ENCODE data around the gene DDT. TPM values are rescaled to one million over a fixed set of nuclear protein-coding genes. Genes with fewer than 3 reads are reported as not detected.
"Not testable (repeated sequence)": the region's sequence is repeated elsewhere in the genome, so short reads cannot be mapped to it uniquely, and the experiment has no call there.

Gene DDT
- total RNA-seq, 1 experiment from 2014 or later = 160 TPM

GRCh38 chr22:23966568-23966967, 7.7 kb downstream of the DDT start, which contains the start of gene DDTL:
DDTL (plus strand) TSS chr22:23966888; CDS start chr22:23966915, 27 bp downstream.
- not testable (repeated sequence) for H3K4me3 ChIP-seq, DNase-seq, H3K9me3 ChIP-seq, H3K27me3 ChIP-seq
- H3K36me3 ChIP-seq = peaks cover 17% of the 10 kb centered on the region

DNA sequence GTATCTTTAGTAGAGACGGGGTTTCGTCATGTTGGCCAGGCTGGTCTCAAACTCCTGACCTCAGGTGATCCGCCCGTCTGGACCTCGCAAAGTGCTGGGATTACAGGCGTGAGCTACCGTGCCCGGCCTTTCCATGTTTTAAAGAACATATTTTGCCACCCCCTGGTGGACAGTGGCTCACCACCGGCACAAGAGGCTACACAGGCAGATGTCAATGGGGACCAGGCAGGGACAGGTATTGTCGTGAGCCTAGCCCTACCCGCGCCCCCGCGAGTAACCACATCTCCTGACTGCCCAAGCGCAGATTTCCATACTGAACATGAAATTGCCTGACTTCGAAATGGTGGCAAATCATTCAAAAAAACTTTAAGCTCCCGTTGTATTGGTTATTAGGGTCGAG, 8.1 kb downstream of the DDT start:
- DNase-seq, H3K9me3 ChIP-seq, H3K27me3 ChIP-seq, H3K4me3 ChIP-seq: not testable (repeated sequence)
- peaks cover 13% of the 10 kb centered on the region for H3K36me3 ChIP-seq

DNA sequence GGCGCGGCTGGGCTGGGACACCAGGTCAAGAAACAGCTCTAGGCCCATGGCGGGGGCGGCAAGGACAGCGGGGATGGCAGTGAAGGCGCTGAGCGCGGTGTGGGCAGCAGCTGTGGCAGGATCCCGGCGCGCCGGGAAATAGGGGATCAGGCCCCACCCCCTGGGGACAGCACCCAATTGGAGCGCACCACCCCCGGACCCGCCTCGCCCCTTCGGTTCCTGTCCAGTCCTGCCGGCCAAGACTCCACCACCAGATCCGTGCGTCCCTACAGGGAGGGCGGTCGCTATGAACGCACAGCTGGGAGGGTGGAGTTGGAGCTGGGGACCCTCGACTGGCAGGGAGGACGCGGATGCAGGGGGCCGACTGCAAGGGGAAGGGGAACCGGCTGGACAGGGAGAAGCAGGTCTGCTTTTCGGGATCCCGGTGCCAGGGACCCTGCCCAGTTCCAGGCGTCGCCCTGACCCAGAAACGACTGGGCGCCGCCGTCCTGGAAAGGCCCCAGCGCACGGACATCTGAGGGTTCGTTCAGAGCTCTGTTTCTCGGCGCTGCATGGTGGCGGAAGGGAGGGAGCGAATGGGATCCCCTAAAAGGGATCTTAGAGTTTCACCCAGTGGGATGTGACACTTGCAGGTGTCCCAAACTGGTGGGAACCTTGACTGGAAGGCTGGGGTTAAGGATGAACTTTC, 13.0 kb downstream of the DDT start, which contains the start of gene GSTT2B:
Gene GSTT2B (minus strand): TSS at position 112 of the 688 bp plus-strand sequence. CDS start 64 bp downstream, at position 48.
- not testable (repeated sequence) for H3K4me3 ChIP-seq, DNase-seq, H3K27me3 ChIP-seq, H3K9me3 ChIP-seq, H3K36me3 ChIP-seq

- H3K27me3 ChIP-seq = not testable (repeated sequence)
Measured at GRCh38 chr22:23956301-23956900, 17.8 kb downstream of the DDT start.

GRCh38 chr22:23955886-23956285, 18.4 kb downstream of the DDT start:
- H3K27me3 ChIP-seq, DNase-seq, H3K4me3 ChIP-seq, H3K36me3 ChIP-seq, H3K9me3 ChIP-seq: not testable (repeated sequence)

More at GRCh38 chr22:23956301-23956900, 17.8 kb downstream of the DDT start:
- H3K9me3 ChIP-seq, H3K4me3 ChIP-seq, H3K36me3 ChIP-seq: not testable (repeated sequence)
- peak; percentile 34 for DNase-seq

- not testable (repeated sequence) for H3K9me3 ChIP-seq, H3K4me3 ChIP-seq, H3K27me3 ChIP-seq, DNase-seq, H3K36me3 ChIP-seq
Measured at GRCh38 chr22:23954991-23955305, 19.3 kb downstream of the DDT start.

DNA sequence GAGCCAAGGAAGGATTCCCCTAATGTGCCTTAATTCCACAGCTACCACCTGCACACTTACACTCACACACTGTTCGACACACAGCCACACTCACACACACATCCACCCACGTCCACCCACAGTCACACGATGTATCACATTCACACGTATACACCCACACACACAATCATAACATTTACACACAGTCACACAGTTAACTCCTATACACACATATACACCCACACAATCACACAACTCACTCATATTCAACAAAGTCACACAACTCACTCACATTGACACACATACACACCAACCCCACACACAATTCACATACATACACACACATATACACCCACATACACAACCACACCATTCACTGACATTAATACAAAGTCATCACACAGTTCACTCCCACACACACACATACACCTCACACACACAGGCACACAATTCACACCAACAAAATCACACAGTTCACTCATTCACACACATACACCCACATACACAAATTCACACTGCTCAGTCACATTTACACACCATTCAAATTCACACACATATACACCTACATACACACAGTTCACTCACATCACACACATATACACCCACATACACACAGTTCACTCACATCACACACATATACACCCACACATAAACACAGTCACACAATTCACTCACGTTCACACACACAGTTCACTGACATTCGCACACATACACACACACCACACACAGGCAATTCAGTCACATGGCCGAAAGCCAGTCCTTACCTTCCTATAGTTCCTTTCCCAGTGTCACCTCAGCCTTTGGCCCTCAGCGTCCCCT, 19.8 kb downstream of the DDT start:
- not testable (repeated sequence) for H3K36me3 ChIP-seq, H3K9me3 ChIP-seq, DNase-seq, H3K27me3 ChIP-seq, H3K4me3 ChIP-seq

DNA sequence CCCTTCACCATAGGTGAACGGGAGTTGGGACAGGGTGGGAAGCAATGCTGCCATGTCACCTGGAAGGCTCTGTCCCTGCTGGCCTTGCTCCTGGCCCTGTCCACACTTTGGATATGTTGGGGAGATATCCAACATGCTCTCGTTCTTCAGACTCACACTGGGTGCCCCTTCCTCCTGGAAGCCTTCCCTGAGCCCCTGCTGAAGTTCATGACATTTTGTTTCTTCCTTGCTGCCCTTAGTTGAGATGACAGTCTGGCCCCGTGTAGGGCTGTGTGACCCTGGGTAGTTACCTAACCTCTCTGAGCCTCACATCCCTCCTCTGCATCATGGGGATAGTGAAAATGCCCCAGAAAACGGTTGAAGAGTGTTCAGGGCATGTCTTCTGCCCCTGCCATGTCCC, 20.8 kb downstream of the DDT start:
- H3K4me3 ChIP-seq, H3K36me3 ChIP-seq, DNase-seq, H3K9me3 ChIP-seq, H3K27me3 ChIP-seq: not testable (repeated sequence)

DNA sequence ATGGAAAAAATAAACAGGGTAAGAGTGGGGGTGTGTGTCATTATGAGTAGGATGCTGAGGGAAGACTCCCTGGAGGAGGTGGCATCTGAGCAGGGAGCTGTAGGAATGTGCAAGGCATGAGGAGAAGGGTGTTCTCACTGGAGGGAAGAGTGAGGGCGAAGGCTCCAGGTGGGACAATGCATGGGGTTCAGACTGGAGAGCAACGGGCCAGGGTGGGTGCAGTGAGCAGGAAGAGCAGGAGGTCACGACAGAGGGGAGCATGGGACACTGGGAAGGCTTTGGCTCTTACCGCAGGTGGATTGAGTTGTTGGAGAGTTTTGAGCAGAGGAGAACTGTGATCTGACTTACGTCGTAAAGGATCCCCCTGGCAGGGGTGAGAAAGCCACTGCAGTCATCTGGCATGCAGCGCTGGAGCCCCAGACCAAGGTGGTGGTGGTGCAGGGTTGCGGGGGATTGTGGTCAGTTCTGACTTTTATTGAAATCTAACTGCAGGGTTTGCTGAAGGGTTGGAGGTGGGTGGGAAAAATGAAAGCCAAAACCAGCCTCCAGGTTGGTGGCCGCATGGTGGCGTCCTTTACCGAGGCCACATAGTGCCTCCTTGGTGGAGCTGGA, 21.3 kb downstream of the DDT start:
- H3K4me3 ChIP-seq, H3K27me3 ChIP-seq, H3K9me3 ChIP-seq, H3K36me3 ChIP-seq, DNase-seq: not testable (repeated sequence)

GRCh38 chr22:23951383-23951782, 22.9 kb downstream of the DDT start:
- not testable (repeated sequence) for H3K27me3 ChIP-seq, H3K4me3 ChIP-seq, H3K36me3 ChIP-seq, H3K9me3 ChIP-seq
- peak; percentile 70 for DNase-seq

- not testable (repeated sequence) for H3K27me3 ChIP-seq, DNase-seq, H3K36me3 ChIP-seq, H3K9me3 ChIP-seq, H3K4me3 ChIP-seq
Measured at GRCh38 chr22:23949764-23950163, 24.5 kb downstream of the DDT start.

- H3K36me3 ChIP-seq, H3K27me3 ChIP-seq, H3K9me3 ChIP-seq, DNase-seq, H3K4me3 ChIP-seq: not testable (repeated sequence)
Measured at GRCh38 chr22:23947391-23947790, 26.9 kb downstream of the DDT start.

DNA sequence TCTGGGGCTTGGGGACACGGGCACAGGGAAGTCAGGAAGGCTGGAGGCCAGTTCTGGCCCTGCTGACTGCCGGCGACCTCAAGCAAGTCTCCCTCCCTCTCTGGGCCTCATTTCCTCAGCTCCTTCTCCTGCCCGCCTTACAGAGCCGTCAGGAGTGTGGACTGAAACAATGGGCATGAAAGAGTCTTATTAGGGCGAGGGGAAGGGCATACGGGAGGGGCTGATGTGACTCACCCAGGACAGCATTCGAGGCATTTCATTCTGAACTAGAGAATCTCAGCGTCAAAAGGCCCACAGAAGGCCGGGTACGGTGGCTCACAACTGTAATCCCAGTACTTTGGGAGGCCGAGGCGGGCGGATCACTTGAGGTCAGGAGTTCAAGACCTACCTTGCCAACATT, 34.1 kb downstream of the DDT start:
- H3K4me3 ChIP-seq, H3K9me3 ChIP-seq, DNase-seq, H3K27me3 ChIP-seq, H3K36me3 ChIP-seq: not testable (repeated sequence)

GRCh38 chr22:23939017-23939357, 35.3 kb downstream of the DDT start:
- no peaks in the 10 kb centered on the region for H3K9me3 ChIP-seq
- H3K27me3 ChIP-seq = no peaks in the 10 kb centered on the region; the same call in 1 of the 2 replicates
- H3K36me3 ChIP-seq = no peaks in the 10 kb centered on the region
- no peak overlapping the region for H3K4me3 ChIP-seq
- no peak for DNase-seq

- Histone ChIP-seq H3K9me3 (no peaks in the 10 kb centered on the region), H3K4me3 (no peak overlapping the region), H3K27me3 (no peaks in the 10 kb centered on the region), H3K36me3 (no peaks in the 10 kb centered on the region)
- no peak for DNase-seq
Measured at GRCh38 chr22:23938328-23939016, 35.8 kb downstream of the DDT start.

GRCh38 chr22:23926561-23926960, 47.7 kb downstream of the DDT start:
- no peak for DNase-seq
- H3K4me3 ChIP-seq = no peak overlapping the region
- peaks cover 8% of the 10 kb centered on the region for H3K9me3 ChIP-seq
- no peaks in the 10 kb centered on the region for H3K36me3 ChIP-seq
- H3K27me3 ChIP-seq = no peaks in the 10 kb centered on the region
